HCT116 (cell line): ENCODE results near the gene CKB.

Experiments
- ATF3 ChIP-seq: IDR thresholded peaks from 2 replicates; pipeline ENCODE4 v1.6.1; 2012
- CEBPB ChIP-seq: IDR thresholded peaks from 2 replicates; pipeline ENCODE4 v1.6.1; 2012; ENCODE audit warnings: low read depth
- CTCF ChIP-seq, 3 experiments: fragments of 200-600 bp in 1 of 3; sonication (generic) in 1 of 3; IDR thresholded peaks in 2 of 3; conservative IDR thresholded peaks in 1 of 3; 2 replicates each; pipeline ENCODE4 v1.5.1; 2012 to 2017; ENCODE audit warnings: low read depth in 2 of 3, low read length in 2 of 3, antibody characterized with exemption in 1 of 3, borderline replicate concordance in 1 of 3, control low read depth in 1 of 3, mild to moderate bottlenecking in 1 of 3, mixed read lengths in 1 of 3, mixed run types in 1 of 3, moderate library complexity in 1 of 3; ENCODE audit not compliant: insufficient read depth in 1 of 3
- EGR1 ChIP-seq: IDR thresholded peaks from 2 replicates; pipeline ENCODE4 v1.6.1; 2012; ENCODE audit warnings: low read depth
- EZH2 ChIP-seq: fragments of 200-600 bp; sonication (generic); IDR thresholded peaks from 2 replicates; pipeline ENCODE4 v1.6.1; 2017; ENCODE audit warnings: antibody characterized with exemption, mixed run types
- EZH2phosphoT487 ChIP-seq: fragments of 200-600 bp; IDR thresholded peaks from 2 replicates; pipeline ENCODE4 v1.6.1; 2018; ENCODE audit warnings: antibody characterized with exemption, borderline replicate concordance
- JUND ChIP-seq: IDR thresholded peaks from 2 replicates; pipeline ENCODE4 v1.6.1; 2012
- MAX ChIP-seq: IDR thresholded peaks from 2 replicates; pipeline ENCODE4 v1.6.1; 2012
- POLR2A ChIP-seq: IDR thresholded peaks from 2 replicates; pipeline ENCODE4 v1.7.0; 2011; ENCODE audit warnings: borderline replicate concordance; ENCODE audit not compliant: insufficient read depth, insufficient read length; ENCODE audit errors: extremely low read depth
- POLR2AphosphoS5 ChIP-seq: IDR thresholded peaks from 2 replicates; pipeline ENCODE4 v1.6.1; 2011; ENCODE audit warnings: mild to moderate bottlenecking, low read depth, low read length, moderate library complexity
- SIN3A ChIP-seq: IDR thresholded peaks from 2 replicates; pipeline ENCODE4 v1.6.1; 2012; ENCODE audit warnings: low read depth
- YY1 ChIP-seq: IDR thresholded peaks from 2 replicates; pipeline ENCODE4 v1.6.1; 2011; ENCODE audit warnings: low read length, low read depth, moderate library complexity, mild to moderate bottlenecking; ENCODE audit not compliant: insufficient replicate concordance; ENCODE audit errors: extremely low read depth

GRCh38 chr14:103542605-103543088 lies 20.0 kb upstream of the CKB start:
- TF ChIP-seq SIN3A (no peak), EGR1 (no peak), EZH2 (no peak), EZH2phosphoT487 (no peak), POLR2A (no peak), CTCF (IDR thresholded peaks at IDR 0.05 in 2 of 3, conservative IDR thresholded peaks at IDR 0.05 in 1 of 3; ENCODE audit: borderline replicate concordance in 1 of 3, insufficient read depth in 1 of 3, low read depth in 2 of 3, low read length in 2 of 3) (no peak), POLR2AphosphoS5 (no peak), JUND (no peak), ATF3 (no peak), CEBPB (no peak), YY1 (no peak), MAX (no peak)
